ENCODE measurements around the gene SRPK1.

DNA sequence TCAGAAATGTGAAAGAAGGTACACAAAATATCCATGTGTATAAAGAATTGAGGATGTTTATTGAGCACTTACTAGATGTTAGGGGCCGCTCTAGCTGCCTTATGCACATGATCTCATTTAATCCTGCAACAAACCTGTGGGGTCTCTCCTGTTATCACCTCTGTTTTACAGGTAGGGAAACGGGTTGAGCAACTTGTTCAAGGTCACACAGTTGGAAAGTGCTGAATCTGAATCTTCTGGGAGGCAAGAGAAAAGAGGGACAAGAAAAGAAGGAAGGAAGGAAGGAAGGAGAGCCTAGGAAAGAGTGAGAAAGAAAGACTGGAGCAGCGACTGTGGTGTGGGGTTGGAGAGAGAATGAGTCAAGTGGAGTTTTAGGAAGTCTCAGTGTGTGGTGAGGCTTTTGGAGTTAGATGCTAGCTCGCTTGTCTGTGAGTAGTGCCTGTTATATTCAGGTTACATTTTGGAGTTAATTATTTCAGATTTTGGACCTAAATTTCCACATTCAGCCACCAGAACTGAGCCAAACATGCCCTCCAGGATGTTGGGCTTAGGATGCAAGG is 132.4 kb downstream of the SRPK1 start:
- TF ChIP-seq, protein P1, sequence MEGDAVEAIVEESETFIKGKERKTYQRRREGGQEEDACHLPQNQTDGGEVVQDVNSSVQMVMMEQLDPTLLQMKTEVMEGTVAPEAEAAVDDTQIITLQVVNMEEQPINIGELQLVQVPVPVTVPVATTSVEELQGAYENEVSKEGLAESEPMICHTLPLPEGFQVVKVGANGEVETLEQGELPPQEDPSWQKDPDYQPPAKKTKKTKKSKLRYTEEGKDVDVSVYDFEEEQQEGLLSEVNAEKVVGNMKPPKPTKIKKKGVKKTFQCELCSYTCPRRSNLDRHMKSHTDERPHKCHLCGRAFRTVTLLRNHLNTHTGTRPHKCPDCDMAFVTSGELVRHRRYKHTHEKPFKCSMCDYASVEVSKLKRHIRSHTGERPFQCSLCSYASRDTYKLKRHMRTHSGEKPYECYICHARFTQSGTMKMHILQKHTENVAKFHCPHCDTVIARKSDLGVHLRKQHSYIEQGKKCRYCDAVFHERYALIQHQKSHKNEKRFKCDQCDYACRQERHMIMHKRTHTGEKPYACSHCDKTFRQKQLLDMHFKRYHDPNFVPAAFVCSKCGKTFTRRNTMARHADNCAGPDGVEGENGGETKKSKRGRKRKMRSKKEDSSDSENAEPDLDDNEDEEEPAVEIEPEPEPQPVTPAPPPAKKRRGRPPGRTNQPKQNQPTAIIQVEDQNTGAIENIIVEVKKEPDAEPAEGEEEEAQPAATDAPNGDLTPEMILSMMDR (IDR thresholded peaks at IDR 0.05 in 2 of 3, conservative IDR thresholded peaks at IDR 0.05 in 1 of 3; ENCODE audit: control insufficient read depth in 2 of 3, extremely low read depth in 1 of 3, insufficient read depth in 1 of 3, low read depth in 3 of 3, low read length in 3 of 3), result no peak
- no peak for TF ChIP-seq ZNF274 (IDR thresholded peaks at IDR 0.05; ENCODE audit: insufficient read depth, insufficient read length)
- no peak for TF ChIP-seq KDM1A (IDR thresholded peaks at IDR 0.05; ENCODE audit: borderline replicate concordance)
- TF ChIP-seq GABPA (IDR thresholded peaks at IDR 0.05; ENCODE audit: low read depth), result no peak
- TF ChIP-seq EZH2 (IDR thresholded peaks at IDR 0.05; ENCODE audit: borderline replicate concordance, control insufficient read depth, low read depth, low read length), result no peak
- no peak for TF ChIP-seq NRF1 (conservative IDR thresholded peaks at IDR 0.05; ENCODE audit: low read depth, low read length)
- no peak for TF ChIP-seq ZNF24 (IDR thresholded peaks at IDR 0.05)
- no peak for TF ChIP-seq POLR2AphosphoS5 (IDR thresholded peaks at IDR 0.05; ENCODE audit: low read length)
- no peak for TF ChIP-seq SMC3 (IDR thresholded peaks at IDR 0.05; ENCODE audit: borderline replicate concordance, low read length)
- TF ChIP-seq JUNB (IDR thresholded peaks at IDR 0.05), result no peak
- no peak for TF ChIP-seq CBX5 (IDR thresholded peaks at IDR 0.05; ENCODE audit: low read depth)
